Measurements from ENCODE around the gene CENPVL1.

Gene CENPVL1

DNA sequence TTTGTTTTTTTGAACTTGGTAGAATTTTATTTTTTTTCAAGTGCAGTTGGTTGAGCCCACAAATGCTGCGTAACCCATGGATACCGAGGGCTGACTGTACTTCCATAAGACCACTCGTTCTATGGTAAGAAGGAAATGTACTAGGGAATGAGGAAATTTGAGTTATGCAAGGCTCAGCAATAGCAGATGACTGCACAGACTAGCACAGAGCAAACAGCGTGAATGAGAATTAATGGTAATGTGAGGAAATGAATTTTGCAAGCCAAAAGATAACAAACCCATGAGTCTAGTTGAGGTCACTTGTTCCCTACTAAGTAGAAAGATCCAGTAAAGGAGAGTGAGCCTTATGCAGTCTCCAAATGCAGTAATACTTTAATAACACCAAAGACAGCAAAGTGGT is 50.3 kb downstream of the CENPVL1 start:
- TF ChIP-seq, protein P1, sequence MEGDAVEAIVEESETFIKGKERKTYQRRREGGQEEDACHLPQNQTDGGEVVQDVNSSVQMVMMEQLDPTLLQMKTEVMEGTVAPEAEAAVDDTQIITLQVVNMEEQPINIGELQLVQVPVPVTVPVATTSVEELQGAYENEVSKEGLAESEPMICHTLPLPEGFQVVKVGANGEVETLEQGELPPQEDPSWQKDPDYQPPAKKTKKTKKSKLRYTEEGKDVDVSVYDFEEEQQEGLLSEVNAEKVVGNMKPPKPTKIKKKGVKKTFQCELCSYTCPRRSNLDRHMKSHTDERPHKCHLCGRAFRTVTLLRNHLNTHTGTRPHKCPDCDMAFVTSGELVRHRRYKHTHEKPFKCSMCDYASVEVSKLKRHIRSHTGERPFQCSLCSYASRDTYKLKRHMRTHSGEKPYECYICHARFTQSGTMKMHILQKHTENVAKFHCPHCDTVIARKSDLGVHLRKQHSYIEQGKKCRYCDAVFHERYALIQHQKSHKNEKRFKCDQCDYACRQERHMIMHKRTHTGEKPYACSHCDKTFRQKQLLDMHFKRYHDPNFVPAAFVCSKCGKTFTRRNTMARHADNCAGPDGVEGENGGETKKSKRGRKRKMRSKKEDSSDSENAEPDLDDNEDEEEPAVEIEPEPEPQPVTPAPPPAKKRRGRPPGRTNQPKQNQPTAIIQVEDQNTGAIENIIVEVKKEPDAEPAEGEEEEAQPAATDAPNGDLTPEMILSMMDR (conservative IDR thresholded peaks at IDR 0.05; ENCODE audit: control insufficient read depth, insufficient read depth, low read depth, low read length) = no peak
- H3K4me3 ChIP-seq (ENCODE audit: control insufficient read depth, low read depth, low read length) = no peak overlapping the region
- no peak for DNase-seq (ENCODE audit: low read depth)
